Peyer's patch (tissue), 4 donors: Measurements from ENCODE around the gene DCST1. TPM values are rescaled to one million over a fixed set of nuclear protein-coding genes. Genes with fewer than 3 reads are reported as not detected.
"Not testable (repeated sequence)": the region's sequence is repeated elsewhere in the genome, so short reads cannot be mapped to it uniquely, and the experiment has no call there.

Experiments
- DNase-seq, 3 donors: peaks; one replicate each; pipeline ENCODE4 v3.0.0-alpha.2; 2017 to 2019
- H3K27ac ChIP-seq, 4 donors: fragments of 200-600 bp; sonication (generic); one replicate each; pipeline ENCODE4 v1.5.1; 2016 to 2019
- H3K27me3 ChIP-seq, 2 donors: fragments of 200-600 bp; sonication (generic); one replicate each; pipeline ENCODE4 v1.5.1; 2019
- H3K36me3 ChIP-seq, 3 donors: fragments of 200-600 bp; sonication (generic); one replicate each; pipeline ENCODE4 v1.5.1; 2016 to 2019
- H3K4me1 ChIP-seq, 4 donors: fragments of 200-600 bp; sonication (generic); one replicate each; pipeline ENCODE4 v1.5.1; 2016 to 2019
- H3K4me3 ChIP-seq, 4 donors: fragments of 200-600 bp; sonication (generic); 1 replicate in 3 of 4; 2 replicates in 1 of 4; pipeline ENCODE4 v1.5.1; 2016 to 2019; ENCODE audit warnings: mild to moderate bottlenecking in 1 of 4
- H3K9me3 ChIP-seq, 4 donors: fragments of 200-600 bp; sonication (generic); one replicate each; pipeline ENCODE4 v1.5.1; 2016 to 2019; ENCODE audit warnings: mild to moderate bottlenecking in 1 of 4
- POLR2A ChIP-seq, 2 donors: fragments of 450-650 bp; IDR thresholded peaks; one replicate each; pipeline ENCODE4 v1.5.1; 2017; ENCODE audit warnings: antibody characterized with exemption in 2 of 2, mild to moderate bottlenecking in 2 of 2, moderate library complexity in 2 of 2
- total RNA-seq, 4 donors: library from RNA; depleted of rRNA; stranded (reverse); fragments of >200 nt; gene quantifications; one replicate each; pipeline ENCODE4 v1.1.0, GENCODE V29; 2016
- TF ChIP-seq, protein P1 (sequence below), 6 experiments: fragments of 450-650 bp in 4 of 6; fragments of 200-600 bp in 2 of 6; sonication (generic) in 1 of 6; IDR thresholded peaks; one replicate each; pipeline ENCODE4 v1.5.1; 2017 to 2019; ENCODE audit warnings: antibody characterized with exemption in 6 of 6, mild to moderate bottlenecking in 3 of 6, moderate library complexity in 1 of 6

The DCST1 gene
- total RNA-seq, 4 donors from 2014 or later = 0.88 to 2.7 TPM; not detected in 2

DNA sequence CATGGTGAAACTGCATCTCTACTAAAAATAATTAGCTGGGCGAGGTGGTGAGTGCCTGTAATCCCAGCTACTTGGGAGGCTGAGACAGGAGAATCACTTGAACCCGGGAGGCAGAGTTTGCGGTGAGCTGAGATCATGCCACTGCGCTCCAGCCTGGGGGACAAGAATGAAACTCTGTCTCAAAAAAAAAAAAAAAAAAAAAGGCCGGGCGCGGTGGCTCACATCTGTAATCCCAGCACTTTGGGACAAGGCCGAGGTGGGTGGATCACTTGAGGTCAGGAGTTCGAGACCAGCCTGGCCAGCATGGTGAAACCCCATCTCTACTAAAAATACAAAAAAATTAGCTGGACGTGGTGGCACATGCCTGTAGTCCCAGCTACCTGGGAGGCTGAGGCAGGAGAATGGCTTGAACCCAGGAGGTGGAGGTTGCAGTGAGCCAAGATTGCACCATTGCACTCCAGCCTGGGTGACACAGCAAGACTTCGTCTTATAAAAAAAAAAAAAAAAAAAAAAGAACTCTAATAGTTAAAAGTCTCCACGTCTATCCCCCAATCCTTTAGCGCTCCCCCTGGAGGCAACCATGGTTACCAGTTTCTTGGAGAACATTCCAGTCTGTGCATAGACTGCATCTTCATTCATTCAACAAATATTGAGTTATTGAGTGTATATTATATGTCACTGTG, 38.2 kb upstream of the DCST1 start:
- H3K4me3 ChIP-seq, H3K9me3 ChIP-seq, H3K27me3 ChIP-seq, H3K27ac ChIP-seq: not testable (repeated sequence)
- H3K4me1 ChIP-seq = peaks cover 0 to 16% (median 3%) of the 10 kb centered on the region in 4 donors
- DNase-seq = peak in 2 of 3 donors; percentile 54 to 73
- peaks cover 0 to 13% (median 0%) of the 10 kb centered on the region in 3 donors for H3K36me3 ChIP-seq
- TF ChIP-seq, protein P1, sequence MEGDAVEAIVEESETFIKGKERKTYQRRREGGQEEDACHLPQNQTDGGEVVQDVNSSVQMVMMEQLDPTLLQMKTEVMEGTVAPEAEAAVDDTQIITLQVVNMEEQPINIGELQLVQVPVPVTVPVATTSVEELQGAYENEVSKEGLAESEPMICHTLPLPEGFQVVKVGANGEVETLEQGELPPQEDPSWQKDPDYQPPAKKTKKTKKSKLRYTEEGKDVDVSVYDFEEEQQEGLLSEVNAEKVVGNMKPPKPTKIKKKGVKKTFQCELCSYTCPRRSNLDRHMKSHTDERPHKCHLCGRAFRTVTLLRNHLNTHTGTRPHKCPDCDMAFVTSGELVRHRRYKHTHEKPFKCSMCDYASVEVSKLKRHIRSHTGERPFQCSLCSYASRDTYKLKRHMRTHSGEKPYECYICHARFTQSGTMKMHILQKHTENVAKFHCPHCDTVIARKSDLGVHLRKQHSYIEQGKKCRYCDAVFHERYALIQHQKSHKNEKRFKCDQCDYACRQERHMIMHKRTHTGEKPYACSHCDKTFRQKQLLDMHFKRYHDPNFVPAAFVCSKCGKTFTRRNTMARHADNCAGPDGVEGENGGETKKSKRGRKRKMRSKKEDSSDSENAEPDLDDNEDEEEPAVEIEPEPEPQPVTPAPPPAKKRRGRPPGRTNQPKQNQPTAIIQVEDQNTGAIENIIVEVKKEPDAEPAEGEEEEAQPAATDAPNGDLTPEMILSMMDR (IDR thresholded peaks at IDR 0.05) = peak in 4 of 6 experiments; percentile 16 to 31 (median 29)

GRCh38 chr1:154996966-154997701, 36.5 kb upstream of the DCST1 start:
- TF ChIP-seq, protein P1 (IDR thresholded peaks at IDR 0.05) = no peak
- no peak for TF ChIP-seq POLR2A (IDR thresholded peaks at IDR 0.05)
- Histone ChIP-seq H3K9me3 (no peaks in the 10 kb centered on the region), H3K27me3 (no peaks in the 10 kb centered on the region), H3K27ac (no peak overlapping the region), H3K4me1 (peaks cover 0 to 16% (median 3%) of the 10 kb centered on the region in 4 donors), H3K36me3 (no peaks in the 10 kb centered on the region), H3K4me3 (no peak overlapping the region)
- peak in 1 of 3 donors; percentile 37 for DNase-seq

DNA sequence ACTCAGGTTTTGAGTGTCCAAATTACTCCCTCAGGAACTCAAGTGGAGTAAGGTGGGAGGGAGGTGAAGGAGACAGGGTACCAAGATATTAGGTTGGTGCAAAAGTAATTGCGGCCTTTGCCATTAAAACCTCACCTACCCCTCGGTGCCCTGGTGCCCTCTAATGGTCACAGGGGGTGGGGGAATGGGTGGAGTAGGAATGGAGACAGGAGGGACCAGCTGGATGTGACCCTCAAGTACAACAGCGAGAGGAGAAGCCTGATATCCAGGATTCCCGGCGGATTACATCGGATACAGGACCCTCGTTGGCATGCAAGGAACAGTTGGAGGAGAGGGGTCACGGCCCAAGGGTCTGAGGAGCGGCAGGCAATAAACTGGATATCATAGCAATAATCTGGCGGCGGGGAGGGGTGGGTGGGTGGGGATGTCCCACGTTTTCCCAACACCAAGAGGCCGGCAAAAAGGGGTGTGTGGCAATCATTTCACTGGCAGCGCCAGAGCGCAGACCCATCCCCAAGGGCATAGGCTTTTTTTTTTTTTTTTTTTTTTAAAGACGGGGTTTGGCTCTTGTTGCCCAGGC, 35.3 kb upstream of the DCST1 start:
- TF ChIP-seq, protein P1 (IDR thresholded peaks at IDR 0.05) = peak in 1 of 6 experiments; percentile 23
- no peak for TF ChIP-seq POLR2A (IDR thresholded peaks at IDR 0.05)
- Histone ChIP-seq H3K27ac (no peak overlapping the region), H3K9me3 (no peaks in the 10 kb centered on the region), H3K27me3 (no peaks in the 10 kb centered on the region), H3K4me3 (no peak overlapping the region), H3K4me1 (peaks cover 0 to 16% (median 3%) of the 10 kb centered on the region in 4 donors), H3K36me3 (no peaks in the 10 kb centered on the region)
- peak in 1 of 3 donors; percentile 39 for DNase-seq

DNA sequence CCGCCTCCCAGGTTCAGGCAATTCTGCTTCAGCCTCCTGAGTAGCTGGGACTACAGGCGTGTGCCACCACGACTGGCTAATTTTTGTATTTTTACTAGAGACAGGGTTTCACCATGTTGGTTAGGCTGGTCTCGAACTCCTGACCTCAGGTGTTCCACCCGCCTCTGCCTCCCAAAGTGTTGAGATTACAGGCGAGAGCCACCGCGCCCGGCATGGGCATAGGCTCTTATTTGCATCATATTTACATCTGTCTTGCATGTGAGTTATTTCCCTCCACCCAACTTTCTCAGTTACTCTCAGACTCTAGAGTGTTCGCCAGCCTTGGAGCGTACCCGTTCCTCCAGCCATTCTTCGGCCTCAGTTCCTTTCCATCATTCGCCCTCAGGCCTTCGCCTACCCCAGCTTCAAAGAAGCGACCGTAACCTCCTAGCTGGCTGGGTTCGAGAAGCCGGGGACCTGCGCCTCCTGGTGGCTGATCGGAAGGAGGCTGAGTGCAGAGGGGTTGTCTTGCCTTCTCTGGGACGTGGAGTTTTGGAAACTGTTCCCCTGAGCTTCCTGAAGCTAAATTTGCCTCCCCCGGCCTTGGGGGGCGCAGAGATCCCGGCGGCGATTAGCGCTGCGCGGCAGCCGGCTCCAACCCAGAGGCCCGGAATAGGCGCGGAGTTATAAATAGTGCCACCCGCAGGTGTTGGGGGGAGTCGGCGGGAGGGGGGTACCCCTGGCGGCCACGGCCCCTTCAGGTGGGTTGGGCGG, 34.6 kb upstream of the DCST1 start:
- Histone ChIP-seq H3K4me3 (peak overlapping the region; percentile 70 to 91 (median 83)), H3K27me3 (no peaks in the 10 kb centered on the region), H3K4me1 (peaks cover 0 to 16% (median 5%) of the 10 kb centered on the region in 4 donors), H3K9me3 (no peaks in the 10 kb centered on the region), H3K27ac (peak overlapping the region; percentile 94 to 99 (median 96)), H3K36me3 (no peaks in the 10 kb centered on the region)
- peak in 1 of 2 donors; percentile 34 for TF ChIP-seq POLR2A (IDR thresholded peaks at IDR 0.05)
- TF ChIP-seq, protein P1 (IDR thresholded peaks at IDR 0.05) = peak; percentile 74 to 91 (median 84)
- peak; percentile 56 to 86 (median 85) for DNase-seq
